GM18861 (cell line): ENCODE data around the gene UGT1A10.

Experiments used
- ATAC-seq: cut with Tn5 transposase; IDR thresholded peaks from one replicate; pipeline ENCODE4 v1.9.1; 2021; ENCODE audit not compliant: unreplicated experiment

Gene UGT1A10

DNA sequence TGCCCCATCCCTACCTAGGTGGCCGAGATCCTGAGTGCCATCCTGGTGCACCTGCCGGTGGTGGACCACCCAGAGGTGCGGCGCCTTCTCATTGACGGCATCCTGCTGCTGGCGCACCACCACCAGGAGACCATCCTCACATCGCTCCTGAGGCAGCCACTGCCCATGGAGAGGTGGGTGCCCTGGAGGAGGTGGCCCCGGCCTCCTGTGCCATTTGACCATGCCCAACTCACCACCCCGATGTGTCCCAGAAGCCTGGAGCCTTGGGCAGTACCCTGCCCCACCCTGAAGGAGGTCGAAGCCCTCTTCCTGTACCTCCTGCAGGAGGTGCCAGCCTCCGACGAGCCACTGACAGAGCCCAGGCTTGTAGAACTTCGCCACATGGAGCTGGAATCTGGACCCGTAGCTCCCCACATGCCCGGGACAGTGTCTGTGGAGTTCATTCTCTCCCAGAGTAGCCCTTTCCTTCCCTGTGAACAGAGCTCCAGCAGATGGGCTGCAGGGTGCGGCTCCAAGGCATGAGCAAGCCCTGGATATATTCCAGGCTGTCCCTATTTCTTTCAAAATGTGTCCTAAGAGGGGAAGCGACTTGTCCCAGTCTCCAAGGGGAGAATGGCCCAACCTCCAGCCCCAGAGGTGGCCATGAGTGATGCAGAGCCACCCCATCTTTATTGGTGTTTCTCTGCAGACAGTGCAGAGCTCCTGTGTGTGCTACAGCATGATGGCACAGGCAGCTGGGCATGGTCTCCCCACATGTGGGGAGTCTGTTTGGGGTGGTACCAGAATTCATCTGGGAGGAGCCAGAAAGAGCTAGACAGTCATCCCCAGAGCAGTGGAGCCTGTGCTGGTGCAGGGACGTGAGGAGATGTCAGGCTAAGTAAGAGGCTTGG lies 183.9 kb downstream of the UGT1A10 start:
- no peak for ATAC-seq

DNA sequence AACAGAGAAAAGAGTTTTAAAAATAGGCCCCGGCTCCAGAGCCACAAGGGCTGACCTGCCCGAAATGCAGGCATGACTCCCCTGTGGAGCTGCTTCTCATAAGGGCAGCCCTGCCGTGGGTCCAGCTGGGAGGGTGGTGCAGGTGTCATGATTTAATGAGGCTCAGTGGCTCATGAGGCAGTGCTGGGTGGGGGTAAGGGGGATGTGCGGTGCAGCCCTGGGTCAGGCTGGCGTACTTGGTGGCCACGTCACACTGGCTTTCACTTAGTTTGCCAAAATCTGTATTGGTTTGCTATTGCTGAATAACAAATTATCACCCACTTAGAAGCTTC lies 184.5 kb downstream of the UGT1A10 start:
- no peak for ATAC-seq

DNA sequence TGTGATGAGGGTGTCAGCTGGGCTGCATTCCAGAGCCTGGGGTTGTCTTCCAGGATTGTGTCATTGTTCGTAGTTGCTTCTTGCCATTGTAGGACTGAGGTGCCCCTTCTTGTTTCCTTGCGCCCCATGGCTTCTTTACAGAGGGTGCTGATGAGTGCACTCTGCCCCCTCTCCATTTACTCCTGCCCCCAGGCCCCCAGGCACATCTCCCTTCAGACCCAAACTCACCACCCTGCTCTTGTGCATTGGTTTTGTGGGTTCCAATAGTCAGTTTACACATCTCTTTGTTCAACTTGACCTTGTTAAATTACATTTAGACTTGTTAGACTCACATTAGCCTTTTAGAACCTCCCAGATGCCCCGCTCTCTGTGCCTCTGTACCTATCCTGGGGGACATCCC lies 184.9 kb downstream of the UGT1A10 start:
- ATAC-seq = no peak

DNA sequence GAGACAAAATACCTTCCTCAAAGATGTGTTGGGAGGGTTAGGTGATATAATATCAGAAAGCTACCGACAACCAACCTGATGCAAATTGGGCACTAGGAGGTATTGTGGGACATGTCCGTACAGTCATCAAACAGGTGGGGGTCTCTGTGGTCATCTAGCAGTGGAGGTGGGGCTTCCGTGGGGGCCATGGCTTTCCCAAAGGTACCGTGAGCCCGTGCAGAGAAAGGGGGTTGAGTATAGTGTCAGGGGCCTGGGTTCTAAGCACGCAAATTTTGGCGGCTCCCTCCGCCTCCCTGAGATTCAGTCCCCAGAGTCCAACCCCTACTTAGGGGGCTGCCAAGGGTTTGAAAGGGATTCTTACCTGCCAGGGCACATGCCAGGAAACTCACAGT lies 185.5 kb downstream of the UGT1A10 start:
- no peak for ATAC-seq

DNA sequence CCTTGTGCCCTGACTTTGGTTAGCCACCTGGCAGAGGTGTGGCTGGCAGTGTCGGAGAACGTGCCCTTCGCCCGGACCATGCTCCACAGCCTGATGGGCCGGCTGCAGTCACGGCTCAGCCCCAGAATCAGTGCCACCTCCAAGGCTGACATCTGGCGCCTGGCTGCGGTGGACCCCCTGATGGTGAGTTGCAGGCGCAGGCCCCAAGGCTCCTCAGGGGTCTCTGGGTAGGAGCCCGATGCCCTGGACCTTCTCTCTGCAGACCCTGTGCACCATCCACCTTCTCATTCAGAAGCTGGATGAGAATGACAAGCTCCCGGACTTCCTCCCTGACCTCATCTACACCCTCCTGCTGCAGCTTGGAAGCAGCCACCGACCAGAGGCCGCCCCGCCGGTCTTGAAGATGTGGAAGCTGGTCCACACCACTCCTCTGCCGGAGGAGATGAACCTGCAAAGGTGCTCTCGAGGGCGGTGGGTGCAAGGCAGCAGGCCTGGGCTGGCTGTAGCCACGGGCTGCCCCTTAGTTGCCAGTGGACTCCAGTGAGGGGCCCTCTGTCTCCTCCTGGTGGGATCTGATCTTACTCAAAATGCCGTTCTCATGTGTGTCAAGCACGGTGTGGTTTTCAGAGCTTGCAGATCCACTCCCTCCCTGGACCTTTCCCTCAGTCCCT lies 186.0 kb downstream of the UGT1A10 start:
- no peak for ATAC-seq
